GM18951 (cell line): ENCODE measurements around the gene ZNF566.

Experiments
- POLR2A ChIP-seq: IDR thresholded peaks from 4 replicates; pipeline ENCODE4 v1.6.1; 2011; ENCODE audit warnings: mild to moderate bottlenecking; ENCODE audit not compliant: insufficient read length, insufficient read depth; ENCODE audit errors: extremely low read depth
- in situ Hi-C: fragments of 300-500 bp; cut with MboI; formaldehyde crosslinking; loops from one replicate; pipeline ENCODE4 v1.12.0; 2022; ENCODE audit warnings: low sequenced_read_pairs, mixed read lengths, inconsistent platforms; ENCODE audit not compliant: unreplicated experiment

The ZNF566 gene

DNA sequence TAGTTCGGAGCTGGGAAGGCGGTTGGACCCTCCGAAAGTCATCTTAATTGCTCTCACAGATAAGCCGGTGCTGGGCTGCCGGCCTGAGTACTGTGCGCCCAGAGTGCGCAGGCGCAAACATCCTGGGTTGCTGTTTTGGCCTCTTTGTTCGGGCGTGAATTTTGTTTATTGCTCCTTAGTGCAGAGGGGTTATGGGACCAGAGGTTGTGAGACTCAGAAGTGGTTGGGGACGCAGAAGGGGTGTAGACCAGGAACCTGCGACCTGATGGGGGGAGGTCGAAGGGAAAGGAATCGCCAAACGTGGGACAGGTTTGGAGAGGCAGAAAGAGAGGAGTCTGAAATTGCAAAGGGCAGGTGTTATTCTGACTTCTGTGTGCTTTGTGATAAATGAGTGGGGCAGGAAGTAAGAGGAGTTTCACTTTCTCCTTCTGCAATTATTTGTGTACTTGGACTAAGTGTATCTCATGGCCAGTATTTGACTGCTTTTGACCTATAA is 607 bp upstream of the ZNF566 start:
- in situ Hi-C loops: no loop called here
- TF ChIP-seq POLR2A: no peak

- no peak for TF ChIP-seq POLR2A
- in situ Hi-C loops: no loop called here
Measured at GRCh38 chr19:36488846-36489117, 579 bp downstream of the ZNF566 start.

DNA sequence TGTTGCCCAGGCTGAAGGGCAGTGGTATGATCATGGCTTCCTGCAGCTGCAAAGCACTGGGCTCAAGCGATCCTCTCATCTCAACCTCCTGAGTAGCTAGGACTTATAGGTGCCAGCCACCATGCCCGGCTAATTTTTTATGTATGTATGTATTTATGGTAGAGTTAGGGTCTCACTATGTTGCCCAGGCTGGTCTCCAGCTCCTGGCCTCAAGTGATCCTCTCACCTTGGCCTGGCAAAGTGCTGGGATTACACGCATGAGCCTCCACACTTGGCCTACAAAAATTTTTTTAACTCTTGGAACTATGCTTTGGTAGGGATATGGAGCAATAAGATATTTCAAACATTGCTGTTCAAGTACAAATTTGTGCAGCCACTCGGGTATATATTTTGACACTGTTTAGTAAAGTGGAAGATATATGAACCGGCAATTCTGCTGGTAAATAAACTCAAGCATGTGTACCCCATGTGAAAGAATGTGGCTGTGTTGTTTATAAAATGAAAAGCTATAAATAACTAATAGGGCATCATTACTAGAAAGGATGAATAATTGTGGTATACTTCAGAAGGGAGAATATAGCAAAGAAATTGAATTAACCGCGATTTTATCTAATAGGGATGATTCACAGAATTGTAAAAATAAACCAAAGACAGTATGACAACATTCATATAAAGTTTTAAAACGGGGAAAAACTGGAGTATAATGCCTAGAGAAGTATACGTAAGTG is 1.1 kb downstream of the ZNF566 start:
- in situ Hi-C loops: no loop called here
- TF ChIP-seq POLR2A: no peak

- no peak for TF ChIP-seq POLR2A
- in situ Hi-C loops: no loop called here
Measured at GRCh38 chr19:36483653-36484052, 5.7 kb downstream of the ZNF566 start.

DNA sequence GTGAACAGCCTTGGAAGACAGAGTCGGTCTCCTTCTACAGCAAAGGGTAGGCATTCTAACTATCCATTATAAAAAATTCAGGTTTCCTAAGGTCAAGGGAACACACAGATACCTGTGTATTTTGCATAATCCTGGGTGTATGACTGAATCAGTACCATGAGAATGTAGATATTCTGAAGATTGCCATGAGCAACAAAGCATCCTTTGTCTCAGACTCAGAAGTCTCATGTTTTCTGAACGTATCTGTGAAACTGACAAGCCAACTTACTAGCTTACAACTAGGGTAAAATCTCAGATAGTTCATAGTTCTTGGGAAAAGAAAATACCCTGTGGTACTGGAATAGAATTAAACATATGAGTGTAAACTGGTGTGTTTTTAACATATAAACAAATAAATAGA is 6.5 kb downstream of the ZNF566 start:
- in situ Hi-C loops: no loop called here

DNA sequence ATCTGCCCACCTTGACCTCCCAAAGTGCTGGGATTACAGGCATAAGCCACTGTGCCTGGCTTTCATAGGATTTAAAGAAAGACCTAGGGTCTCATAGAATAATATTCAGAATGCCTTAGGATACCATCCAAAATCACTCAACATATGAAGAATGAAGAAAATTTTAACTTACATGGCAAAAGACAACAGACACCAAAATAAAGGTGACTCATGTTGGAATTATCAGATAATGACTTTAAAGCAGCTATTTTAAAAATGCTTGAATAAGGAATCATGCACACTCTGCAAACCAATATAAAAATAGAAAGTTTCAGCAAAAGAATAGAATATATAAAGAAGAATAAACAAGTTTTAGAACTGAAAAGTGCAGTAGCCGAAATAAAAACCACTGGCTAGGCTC is 29.3 kb downstream of the ZNF566 start:
- no peak for TF ChIP-seq POLR2A
- in situ Hi-C loops: no loop called here

More for the DNA sequence above, 6.5 kb downstream of the ZNF566 start:
- no peak for TF ChIP-seq POLR2A

DNA sequence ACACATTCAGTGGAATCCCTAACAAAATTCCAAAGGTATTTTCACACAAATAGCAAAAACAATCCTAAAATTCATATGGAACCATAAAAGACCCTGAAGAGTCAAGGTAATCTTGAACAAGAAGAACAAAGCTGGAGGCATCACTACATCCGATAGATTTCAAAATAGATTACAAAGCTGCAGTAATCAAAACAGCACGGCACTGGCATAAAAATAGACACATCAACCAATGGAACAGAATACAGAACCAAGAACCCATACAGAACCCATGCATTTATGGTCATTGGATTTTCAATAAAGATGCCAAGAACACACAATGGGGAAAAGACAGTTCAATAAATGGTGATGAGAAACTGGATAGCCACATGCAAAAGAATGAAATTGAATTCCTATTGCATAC is 32.5 kb downstream of the ZNF566 start:
- in situ Hi-C loops: no loop called here
- no peak for TF ChIP-seq POLR2A

GRCh38 chr19:36449059-36449670 is 40.2 kb downstream of the ZNF566 start:
- TF ChIP-seq POLR2A: no peak
- in situ Hi-C loops: no loop called here

DNA sequence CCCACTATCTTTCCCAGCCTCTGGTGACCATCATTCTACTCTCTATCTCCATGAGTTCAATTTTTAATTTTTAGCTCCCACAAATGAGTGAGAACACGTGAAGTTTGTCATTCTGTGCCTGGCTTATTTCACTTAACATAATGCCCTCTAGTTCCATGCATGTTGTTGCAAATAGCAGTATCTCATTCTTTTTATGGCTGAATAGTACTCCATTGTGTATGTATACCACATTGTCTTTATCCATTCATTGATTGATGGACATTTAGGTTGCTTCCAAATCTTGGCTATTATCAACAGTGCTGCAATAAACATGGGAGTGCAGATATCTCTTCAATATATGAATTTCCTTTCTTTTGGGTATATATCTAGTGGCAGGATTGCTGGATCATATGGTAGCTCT is 48.0 kb downstream of the ZNF566 start:
- no peak for TF ChIP-seq POLR2A
- in situ Hi-C loops: no loop called here

DNA sequence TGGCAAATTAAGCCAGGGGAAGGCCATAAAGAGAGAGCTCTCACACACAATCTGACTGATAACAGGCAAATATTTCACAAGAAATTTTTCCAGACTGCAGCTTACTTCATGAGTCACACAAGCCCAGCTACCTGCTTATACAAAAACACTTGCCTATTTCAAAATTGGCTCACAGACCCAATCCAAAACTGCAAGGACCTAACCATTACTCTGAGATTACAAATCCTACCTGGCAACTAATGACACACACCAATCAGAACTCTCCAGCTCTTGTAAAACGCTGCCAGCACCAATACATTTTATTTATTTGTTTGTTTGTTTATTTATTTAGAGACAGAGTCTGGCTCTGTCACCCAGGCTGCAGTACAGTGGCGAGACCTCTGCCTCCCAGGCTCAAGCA is 52.8 kb downstream of the ZNF566 start:
- in situ Hi-C loops: no loop called here
- no peak for TF ChIP-seq POLR2A

GRCh38 chr19:36423925-36424324 is 65.4 kb downstream of the ZNF566 start:
- in situ Hi-C loops: no loop called here
- no peak for TF ChIP-seq POLR2A

DNA sequence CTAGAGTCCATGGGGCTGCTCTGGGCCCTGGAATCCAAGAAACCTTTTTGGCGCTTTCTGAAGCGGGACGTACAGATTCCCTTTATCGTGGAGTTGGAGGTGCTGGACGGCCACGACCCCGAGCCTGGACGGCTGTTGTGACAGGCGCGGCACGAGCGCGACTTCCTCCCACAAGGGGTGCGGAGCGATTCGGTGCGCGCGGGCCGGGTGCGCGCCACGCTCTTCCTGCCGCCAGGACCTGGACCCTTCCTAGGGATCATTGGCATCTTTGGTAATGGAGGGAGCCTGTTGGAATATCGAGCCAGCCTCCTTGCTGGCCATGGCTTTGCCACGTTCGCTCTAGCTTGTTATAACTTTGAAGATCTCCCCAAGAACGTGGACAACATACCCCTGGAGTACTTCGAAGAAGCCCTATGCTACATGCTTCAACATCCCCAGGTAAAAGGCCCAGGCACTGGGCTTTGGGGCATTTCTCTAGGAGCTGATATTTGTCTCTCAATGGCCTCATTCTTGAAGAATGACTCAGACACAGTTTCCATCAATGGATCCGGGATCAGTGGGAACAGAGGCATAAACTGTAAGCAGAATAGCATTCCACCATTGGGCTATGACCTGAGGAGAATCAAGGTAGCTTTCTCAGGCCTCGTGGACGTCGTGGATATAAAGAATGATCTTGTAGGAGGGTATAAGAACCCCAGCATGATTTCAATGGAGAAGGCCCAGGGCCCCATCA is 67.4 kb downstream of the ZNF566 start:
- in situ Hi-C loops: no loop called here
- no peak for TF ChIP-seq POLR2A

- in situ Hi-C loops: no loop called here
- no peak for TF ChIP-seq POLR2A
Measured at GRCh38 chr19:36420961-36421748, 68.2 kb downstream of the ZNF566 start.
